Measurements from ENCODE around the gene UBA1. TPM values are rescaled to one million over a fixed set of nuclear protein-coding genes. Genes with fewer than 3 reads are reported as not detected.

UBA1 gene
- total and polyA plus RNA-seq, 10 of the 15 experiments (the other 5 are each of a cell fraction or from before 2014, with no cell fraction given) = 60.4 to 314 (median 216) TPM

DNA sequence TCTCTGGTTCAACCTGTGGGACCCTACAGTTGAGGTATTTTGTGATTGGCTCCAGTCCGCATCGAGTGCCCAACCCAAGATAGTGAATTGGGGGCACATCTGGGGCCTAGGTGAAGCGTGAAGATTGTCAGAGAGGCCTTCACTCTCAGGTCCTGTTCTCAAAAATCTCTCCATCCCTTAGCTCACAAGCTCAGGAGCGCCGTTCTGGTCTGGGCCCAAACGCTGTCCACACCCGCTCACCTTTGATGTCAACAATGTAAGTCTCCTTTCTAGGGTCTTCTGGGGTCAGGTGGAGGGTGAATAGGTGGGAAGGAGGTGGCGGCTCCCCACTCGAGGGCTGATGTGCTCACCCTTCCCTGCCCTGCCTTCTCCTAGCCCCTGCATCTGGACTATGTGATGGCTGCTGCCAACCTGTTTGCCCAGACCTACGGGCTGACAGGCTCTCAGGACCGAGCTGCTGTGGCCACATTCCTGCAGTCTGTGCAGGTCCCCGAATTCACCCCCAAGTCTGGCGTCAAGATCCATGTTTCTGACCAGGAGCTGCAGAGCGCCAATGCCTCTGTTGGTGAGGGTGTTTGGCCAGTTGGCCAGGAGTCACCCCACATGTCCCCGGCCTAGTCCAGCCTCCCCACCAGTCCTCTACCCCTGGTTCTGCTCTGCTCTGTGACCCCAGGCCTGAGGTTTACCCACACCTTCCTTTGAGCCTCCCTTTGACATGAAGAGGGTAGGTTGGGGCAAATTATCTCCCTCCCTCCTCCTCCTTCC, 17.2 kb downstream of the UBA1 start (continued):
- TF ChIP-seq BCL11A (IDR thresholded peaks at IDR 0.05; ENCODE audit: low read depth, low read length) (no peak), CREM (IDR thresholded peaks at IDR 0.05; ENCODE audit: low read depth) (no peak)
- TF ChIP-seq, protein P1, sequence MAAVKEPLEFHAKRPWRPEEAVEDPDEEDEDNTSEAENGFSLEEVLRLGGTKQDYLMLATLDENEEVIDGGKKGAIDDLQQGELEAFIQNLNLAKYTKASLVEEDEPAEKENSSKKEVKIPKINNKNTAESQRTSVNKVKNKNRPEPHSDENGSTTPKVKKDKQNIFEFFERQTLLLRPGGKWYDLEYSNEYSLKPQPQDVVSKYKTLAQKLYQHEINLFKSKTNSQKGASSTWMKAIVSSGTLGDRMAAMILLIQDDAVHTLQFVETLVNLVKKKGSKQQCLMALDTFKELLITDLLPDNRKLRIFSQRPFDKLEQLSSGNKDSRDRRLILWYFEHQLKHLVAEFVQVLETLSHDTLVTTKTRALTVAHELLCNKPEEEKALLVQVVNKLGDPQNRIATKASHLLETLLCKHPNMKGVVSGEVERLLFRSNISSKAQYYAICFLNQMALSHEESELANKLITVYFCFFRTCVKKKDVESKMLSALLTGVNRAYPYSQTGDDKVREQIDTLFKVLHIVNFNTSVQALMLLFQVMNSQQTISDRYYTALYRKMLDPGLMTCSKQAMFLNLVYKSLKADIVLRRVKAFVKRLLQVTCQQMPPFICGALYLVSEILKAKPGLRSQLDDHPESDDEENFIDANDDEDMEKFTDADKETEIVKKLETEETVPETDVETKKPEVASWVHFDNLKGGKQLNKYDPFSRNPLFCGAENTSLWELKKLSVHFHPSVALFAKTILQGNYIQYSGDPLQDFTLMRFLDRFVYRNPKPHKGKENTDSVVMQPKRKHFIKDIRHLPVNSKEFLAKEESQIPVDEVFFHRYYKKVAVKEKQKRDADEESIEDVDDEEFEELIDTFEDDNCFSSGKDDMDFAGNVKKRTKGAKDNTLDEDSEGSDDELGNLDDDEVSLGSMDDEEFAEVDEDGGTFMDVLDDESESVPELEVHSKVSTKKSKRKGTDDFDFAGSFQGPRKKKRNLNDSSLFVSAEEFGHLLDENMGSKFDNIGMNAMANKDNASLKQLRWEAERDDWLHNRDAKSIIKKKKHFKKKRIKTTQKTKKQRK (IDR thresholded peaks at IDR 0.05; ENCODE audit: low read depth, low read length) = no peak
- TF ChIP-seq, protein P2, sequence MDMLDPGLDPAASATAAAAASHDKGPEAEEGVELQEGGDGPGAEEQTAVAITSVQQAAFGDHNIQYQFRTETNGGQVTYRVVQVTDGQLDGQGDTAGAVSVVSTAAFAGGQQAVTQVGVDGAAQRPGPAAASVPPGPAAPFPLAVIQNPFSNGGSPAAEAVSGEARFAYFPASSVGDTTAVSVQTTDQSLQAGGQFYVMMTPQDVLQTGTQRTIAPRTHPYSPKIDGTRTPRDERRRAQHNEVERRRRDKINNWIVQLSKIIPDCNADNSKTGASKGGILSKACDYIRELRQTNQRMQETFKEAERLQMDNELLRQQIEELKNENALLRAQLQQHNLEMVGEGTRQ (IDR thresholded peaks at IDR 0.05; ENCODE audit: borderline replicate concordance, low read depth, low read length) = no peak

DNA sequence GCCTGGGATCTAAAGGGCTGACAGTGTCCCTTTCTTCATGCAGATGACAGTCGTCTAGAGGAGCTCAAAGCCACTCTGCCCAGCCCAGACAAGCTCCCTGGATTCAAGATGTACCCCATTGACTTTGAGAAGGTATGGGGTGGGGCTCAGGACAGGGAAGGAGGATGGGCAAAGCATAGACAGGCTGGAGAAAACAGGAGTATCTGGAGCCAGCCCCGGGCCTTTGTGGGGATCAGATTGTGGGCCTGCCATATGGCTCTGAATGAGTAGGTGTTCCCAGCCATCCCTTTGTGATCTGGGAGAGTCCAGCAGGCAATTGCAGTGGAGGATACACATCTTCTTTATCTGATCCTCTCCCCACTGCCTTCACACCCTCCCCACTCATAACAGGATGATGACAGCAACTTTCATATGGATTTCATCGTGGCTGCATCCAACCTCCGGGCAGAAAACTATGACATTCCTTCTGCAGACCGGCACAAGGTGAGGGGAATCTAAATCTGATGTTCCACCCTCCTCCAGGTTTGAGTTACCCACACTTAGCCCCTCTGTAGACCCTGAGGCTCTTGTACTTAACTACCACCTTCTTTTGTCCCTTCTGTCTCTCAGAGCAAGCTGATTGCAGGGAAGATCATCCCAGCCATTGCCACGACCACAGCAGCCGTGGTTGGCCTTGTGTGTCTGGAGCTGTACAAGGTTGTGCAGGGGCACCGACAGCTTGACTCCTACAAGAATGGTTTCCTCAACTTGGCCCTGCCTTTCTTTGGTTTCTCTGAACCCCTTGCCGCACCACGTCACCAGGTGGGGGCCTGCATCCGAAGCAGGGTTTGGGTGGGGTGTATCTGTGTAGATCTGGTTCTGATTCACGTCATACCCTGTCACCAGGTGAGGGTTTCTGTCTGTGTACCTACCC, 19.0 kb downstream of the UBA1 start:
- Histone ChIP-seq H3K27ac (ENCODE audit: control insufficient read depth, insufficient read depth) (no peak overlapping the region), H3K36me3 (ENCODE audit: control insufficient read depth in 2 of 2, insufficient read depth in 2 of 2, low read length in 1 of 2) (peaks cover 34 to 49% of the 10 kb centered on the region in 2 experiments), H3K79me2 (ENCODE audit: control insufficient read depth, insufficient read depth, low read length) (no peaks in the 10 kb centered on the region), H3K4me1 (ENCODE audit: control insufficient read depth, insufficient read depth, low read length) (no peaks in the 10 kb centered on the region), H3K27me3 (replicated peaks in 1 of 2; ENCODE audit: control insufficient read depth in 2 of 2, insufficient read depth in 2 of 2, low read length in 1 of 2) (no peaks in the 10 kb centered on the region), H3K9ac (ENCODE audit: control insufficient read depth, insufficient read depth, low read length) (no peak overlapping the region), H3K4me2 (ENCODE audit: control insufficient read depth, insufficient read depth) (no peak overlapping the region), H2AFZ (ENCODE audit: control insufficient read depth, low read depth, low read length) (no peak overlapping the region), H4K20me1 (ENCODE audit: control insufficient read depth, insufficient read depth) (peaks cover 6% of the 10 kb centered on the region; the same call in 1 of the 2 replicates), H3K4me3 (no peak overlapping the region), H3K9me3 (replicated peaks; ENCODE audit: control insufficient read depth, insufficient read depth, low read length) (no peaks in the 10 kb centered on the region)
- POLR2A ChIA-PET = no interaction called here
- RAD21 ChIA-PET (ENCODE audit: unreplicated experiment) = no interaction called here
- SMC1A ChIA-PET (ENCODE audit: uncharacterized antibody, unreplicated experiment) = no interaction called here
- in situ Hi-C loops (cut with MboI) = loop anchor here (10.0 to 25.0 kb wide), 2 partner anchors 432 to 1725 kb away; no protein-coding TSS in a partner anchor
- no TSS peak for BruUV-seq (replicated peaks)
- 91% methylated on average over 12 of the region's 12 CpGs for WGBS (ENCODE audit: insufficient coverage, insufficient replicate concordance, low lambda C conversion rate, missing lambda C conversion rate)
- intact Hi-C loops (cut with micrococcal nuclease; ENCODE audit: unreplicated experiment) = no loop called here
- DNase-seq (ENCODE audit: low read depth, low spot score) = no peak
- CTCF ChIA-PET = no interaction called here
- TF ChIP-seq POLR2A (IDR thresholded peaks at IDR 0.05; ENCODE audit: low read depth, low read length) (0 out of 2 replicates have a peak, but pooled peaks have one; percentile 31), RUNX3 (IDR thresholded peaks at IDR 0.05; ENCODE audit: low read length) (no peak)
- ATAC-seq = no peak
- FAIRE-seq = no peak

Data from GM12878 (cell line).